Measurements from ENCODE around the gene P3H3.

The P3H3 gene

DNA sequence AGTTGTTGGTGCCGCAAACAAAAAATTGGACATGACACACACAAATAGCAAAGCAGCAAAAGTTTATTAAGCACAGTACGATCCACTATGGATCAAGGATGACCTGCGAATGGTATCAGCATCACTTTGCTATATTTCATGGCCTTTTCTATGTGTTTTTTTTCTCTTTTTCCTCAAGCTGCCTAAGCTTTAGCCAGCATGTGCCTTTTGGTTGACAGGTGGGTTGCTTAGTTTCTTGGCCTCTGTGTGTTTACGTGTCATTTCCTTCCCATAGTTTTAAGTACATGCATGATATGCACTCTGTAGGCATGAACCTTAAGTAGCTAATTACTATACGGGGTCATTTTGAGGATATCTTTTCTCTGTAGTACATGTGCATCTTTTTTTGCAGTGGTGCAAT, 29.1 kb upstream of the P3H3 start:
- no peak for DNase-seq

DNA sequence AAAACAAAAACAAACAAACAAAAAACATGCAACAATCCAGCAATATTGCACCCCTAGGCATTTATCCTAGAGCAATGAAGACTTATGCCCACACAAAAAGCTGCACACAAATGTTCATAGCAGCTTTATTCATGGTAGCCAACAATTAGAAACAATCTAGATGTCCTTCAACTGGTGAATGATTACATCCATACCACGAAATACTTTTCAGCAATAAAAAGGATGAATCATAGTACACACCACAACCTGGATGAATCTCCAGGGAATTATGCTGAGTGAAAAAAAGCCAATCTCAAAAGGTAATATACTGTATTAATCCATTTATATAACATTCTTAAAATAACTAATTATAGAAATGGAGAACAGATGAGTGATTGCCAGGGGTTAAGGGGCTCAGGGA, 21.0 kb upstream of the P3H3 start:
- DNase-seq: no peak

DNA sequence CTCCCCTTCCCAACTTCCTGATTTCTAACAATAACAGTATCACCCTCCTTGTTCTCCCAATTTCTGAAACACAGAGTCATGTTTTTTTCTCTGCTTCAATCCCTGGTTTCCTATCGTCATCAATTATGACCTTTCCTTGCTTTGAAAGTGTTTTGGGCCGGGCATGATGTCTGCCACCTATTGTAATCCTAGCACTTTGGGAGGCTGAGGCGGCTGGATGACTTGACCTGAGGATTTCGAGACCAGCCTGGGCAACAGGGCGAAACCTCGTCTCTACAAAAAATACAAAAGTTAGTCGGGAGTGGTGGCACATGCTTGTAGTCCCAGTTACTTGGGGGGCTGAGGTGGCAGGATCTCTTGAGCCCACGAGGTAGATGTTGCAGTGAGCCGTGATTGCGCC, 19.2 kb upstream of the P3H3 start:
- no peak for DNase-seq

DNA sequence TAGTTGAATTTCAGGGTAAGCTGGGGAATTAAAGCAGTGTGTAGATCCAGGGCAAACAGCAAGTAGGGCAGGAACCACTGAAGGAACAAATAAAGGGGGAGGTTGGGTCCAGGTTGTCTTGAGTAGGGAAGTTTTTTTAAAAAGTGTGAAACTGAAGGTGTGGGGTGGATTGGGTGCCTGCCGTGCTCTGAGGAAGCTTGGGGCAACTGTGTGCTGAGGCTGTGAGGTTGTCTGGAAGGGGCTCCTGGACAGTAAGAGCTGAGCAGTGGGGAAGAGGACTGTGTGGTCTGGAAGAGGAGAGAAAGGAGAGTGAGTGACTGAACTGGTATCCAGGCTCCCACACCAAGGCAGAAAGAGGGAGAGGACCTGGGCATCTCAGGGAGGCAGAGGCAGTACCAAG, 17.4 kb upstream of the P3H3 start:
- no peak for DNase-seq

DNA sequence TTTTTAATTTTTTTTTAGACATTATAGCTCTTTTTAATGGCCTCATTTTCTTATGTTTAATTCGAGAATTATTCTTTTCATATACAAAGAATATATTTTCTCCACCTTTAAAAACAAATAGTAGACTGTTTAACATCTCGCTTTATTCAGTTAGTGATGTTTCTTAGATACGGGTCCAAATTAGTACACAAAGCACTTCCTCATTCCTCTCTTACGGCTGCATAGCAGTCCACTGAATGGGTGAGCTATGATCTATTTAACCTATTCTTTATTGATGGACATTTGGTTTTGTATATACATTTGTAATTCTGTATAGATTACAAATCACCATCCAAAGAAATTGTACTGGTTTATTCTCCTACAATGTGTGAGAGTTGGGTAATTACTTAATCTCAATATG, 14.8 kb upstream of the P3H3 start:
- no peak for DNase-seq

DNA sequence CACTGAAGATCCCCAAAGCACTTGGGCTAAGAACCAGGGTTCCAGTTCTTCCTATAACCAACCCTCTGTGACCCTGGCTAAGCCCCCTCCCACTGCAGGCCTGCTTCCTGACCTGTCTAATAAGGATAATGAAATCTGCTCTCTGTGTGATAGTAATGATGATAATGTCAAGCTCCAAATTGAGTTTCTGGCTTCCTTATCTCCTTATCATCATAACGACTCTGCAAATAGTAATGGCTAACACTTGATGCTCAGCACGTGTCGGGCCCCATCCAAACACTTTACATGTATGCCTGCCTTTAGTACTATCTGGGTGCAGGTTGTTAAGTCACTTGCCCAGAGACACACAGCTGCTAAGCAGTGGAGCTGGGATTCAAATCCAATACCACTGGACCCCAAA, 11.6 kb upstream of the P3H3 start:
- no peak for DNase-seq

DNA sequence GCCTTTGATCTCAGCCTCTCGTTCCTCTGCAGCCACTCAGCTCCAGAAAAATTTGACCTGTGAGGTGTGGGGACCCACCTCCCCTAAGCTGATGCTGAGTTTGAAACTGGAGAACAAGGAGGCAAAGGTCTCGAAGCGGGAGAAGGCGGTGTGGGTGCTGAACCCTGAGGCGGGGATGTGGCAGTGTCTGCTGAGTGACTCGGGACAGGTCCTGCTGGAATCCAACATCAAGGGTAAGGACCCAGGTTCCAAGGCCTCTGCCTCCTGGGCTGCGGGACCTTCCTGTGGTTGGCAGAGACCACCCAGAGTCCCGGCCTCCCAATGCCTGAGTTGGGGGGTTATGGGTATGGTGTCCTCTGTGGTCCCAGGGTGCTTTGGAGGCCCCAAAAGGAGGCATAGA, 11.1 kb upstream of the P3H3 start:
- no peak for DNase-seq

DNA sequence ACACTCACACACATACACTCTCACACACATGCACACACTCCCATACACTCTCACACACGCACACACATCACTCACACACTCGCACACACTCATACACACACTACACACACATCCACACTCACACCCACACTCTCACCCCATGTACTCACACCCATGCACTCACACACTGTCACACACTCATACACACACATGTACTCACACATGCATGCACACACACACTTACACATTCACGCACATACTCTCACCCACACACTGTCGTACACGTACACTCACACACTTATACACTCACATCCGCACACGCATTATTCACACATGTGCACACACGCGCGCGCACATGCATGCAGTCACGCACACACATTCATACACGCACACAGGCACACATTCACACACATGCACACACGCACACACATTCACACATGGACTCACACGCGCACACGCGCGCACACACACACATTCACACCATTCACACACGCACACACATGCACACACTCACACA, 10.5 kb upstream of the P3H3 start:
- DNase-seq: no peak

DNA sequence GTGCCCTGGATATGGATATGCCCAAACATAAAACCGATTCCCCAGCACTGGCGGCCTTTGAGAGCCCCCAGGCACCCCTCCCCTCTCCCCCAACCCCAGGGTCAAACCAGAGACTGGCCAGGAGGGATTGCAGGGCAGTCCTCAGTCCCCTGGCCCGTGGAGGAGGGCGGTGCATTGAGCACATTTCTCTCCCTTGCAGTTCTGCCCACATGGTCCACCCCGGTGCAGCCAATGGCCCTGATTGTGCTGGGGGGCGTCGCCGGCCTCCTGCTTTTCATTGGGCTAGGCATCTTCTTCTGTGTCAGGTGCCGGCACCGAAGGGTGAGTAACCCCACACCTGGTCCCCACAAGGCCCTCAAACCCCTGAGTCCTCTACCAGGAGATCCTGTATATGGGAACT, 10.0 kb upstream of the P3H3 start:
- DNase-seq: no peak

DNA sequence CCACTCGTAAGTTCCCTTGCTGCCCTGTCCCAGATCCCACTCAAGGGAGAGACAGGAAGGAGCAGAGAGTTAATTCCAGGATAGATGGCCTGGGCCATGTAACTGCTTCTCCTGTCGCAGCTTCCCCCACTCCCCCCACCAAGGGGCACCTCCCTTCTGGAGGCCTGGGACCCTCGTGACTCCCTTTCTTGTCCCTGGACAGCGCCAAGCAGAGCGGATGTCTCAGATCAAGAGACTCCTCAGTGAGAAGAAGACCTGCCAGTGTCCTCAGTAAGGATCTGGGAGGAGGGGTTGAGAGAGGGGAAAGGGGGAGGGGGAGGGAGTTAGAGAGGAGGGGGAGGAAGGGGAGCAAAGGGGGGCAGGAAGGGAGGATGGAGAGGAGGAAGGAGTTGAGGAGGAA, 9.6 kb upstream of the P3H3 start:
- no peak for DNase-seq

DNA sequence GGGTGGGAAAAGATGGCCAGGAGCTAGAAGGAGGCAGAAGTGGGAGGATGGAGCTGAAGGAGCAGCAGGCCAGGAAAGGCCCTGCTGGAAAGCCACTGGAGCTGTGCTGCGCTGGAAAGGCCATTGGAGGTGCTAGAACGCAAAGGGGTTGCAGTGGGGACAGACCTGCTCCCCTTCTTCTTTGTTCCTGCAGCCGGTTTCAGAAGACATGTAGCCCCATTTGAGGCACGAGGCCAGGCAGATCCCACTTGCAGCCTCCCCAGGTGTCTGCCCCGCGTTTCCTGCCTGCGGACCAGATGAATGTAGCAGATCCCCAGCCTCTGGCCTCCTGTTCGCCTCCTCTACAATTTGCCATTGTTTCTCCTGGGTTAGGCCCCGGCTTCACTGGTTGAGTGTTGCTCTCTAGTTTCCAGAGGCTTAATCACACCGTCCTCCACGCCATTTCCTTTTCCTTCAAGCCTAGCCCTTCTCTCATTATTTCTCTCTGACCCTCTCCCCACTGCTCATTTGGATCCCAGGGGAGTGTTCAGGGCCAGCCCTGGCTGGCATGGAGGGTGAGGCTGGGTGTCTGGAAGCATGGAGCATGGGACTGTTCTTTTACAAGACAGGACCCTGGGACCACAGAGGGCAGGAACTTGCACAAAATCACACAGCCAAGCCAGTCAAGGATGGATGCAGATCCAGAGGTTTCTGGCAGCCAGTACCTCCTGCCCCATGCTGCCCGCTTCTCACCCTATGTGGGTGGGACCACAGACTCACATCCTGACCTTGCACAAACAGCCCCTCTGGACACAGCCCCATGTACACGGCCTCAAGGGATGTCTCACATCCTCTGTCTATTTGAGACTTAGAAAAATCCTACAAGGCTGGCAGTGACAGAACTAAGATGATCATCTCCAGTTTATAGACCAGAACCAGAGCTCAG, 8.8 kb upstream of the P3H3 start:
- DNase-seq: no peak

DNA sequence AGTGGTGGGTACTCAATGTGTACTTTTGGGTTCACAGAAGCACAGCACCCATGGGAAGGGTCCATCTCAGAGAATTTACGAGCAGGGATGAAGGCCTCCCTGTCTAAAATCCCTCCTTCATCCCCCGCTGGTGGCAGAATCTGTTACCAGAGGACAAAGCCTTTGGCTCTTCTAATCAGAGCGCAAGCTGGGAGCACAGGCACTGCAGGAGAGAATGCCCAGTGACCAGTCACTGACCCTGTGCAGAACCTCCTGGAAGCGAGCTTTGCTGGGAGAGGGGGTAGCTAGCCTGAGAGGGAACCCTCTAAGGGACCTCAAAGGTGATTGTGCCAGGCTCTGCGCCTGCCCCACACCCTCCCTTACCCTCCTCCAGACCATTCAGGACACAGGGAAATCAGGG, 8.0 kb upstream of the P3H3 start:
- no peak for DNase-seq

DNA sequence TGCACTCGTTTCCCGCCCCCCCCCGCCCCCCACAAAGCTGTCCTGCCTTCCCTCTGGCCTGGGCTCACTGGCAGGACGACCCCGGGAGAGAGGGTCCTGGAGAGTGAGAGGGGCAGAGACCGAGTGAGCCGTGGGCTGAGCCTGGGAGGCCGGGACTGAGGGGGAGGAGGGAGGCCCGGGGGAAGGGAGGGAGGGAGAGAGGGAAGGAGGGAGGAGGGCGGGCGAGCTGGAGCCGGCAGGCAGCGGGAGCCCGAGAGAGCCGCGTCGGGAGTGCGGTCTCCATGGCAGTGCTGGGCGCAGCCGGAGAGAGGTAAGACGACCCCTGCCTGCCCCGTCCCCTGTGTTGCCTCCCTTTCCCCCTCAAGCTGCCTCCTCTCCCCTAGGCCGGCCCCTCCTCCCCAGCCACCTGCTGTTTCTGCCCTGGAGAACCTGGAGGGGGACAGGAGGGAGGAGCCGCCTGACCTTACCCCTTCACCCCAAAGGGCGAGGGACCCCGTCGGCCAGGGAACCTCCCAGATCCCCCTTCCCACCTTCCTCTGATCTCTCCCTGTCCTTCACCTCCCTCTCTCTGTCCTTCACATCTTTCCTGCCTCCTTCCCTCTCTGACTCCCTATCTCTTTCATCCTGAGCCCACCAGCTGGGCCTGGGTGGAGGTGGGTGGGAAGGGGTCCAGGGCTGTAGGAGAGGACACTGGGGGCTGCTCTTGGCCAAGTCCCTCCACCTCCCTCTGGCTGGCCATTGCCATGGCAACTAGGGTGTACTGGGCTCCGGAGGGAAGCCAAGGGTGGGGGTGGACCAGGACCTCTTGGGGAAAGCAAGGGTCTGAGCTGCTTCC, 6.4 kb upstream of the P3H3 start, which contains the start of gene GPR162:
Gene GPR162, plus strand, starts transcription at position 231 of the 835 bp plus-strand sequence. CDS start 2,078 bp downstream, outside the sequence.
- DNase-seq: no peak

DNA sequence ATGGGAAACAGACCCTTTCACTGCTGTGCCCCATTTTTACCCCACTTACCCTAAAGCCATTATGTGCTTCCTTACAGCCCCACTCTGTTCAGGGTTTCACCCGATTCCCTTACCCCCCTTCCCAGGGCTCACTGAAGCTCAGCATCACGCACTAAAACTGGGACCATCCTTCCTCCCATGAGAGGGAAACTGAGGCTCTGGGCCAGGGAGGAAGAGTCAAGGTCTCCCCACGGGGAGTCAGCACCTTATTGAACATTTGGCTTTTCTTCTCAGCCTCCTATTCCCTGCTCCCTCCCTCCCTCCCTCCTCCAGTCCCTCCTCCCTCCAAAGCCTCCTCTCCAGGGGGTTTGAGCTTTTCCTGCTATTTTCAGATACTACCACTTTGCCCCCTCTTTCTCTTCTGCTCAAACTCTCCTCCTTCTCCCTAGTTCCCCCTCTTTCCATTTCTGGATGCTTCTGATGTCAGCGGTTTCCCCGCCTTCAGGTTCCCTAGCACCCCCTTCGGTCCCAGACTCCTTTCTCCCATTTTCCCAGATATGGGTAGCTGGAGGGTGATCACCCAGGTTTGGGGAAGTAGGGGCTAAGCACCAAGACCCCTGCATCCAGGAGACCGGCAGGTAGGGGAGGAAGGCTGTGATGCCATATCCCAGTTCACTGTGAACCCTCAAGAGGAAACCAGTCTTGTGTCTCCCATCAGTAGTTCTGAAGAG, 5.6 kb upstream of the P3H3 start:
- DNase-seq: no peak

DNA sequence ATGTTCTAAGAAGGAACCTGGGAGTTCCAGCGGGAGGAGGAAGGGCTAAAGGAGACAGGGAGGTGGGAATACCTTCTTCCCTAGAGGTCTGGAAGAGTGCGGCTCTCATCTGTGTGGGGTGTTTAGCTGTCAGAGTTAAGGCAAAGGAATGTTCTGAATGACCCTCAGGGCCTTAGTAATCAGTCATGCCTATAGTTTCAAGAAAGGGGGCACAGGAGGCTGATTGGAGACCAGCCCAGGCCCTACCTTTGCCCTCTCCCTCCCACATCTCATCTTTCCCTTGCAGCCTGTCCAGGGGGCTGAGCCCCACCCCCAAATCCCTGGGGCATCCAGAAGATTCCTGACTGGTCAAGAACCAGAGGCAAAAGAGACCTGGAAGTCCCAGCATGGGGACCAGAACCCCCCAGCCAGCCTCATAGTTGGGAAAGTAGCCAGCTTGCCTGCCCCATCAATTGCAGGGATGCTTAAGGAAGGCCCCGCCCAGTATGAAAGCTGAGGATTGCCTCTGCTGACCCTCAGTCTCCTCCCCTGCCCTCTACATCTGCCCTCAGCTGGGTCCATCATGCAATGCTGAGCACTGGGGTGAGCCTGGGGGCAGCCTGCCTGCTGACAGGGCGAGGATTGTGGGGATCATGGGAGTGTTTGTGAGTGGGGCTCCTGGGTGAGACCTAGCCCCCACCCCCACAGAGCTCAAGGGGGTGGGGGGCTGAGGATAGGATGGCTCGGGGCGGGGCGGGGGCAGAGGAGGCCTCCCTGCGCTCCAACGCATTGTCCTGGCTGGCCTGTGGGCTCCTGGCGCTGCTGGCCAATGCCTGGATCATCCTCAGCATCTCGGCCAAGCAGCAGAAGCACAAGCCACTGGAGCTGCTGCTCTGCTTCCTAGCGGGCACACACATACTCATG, 4.8 kb upstream of the P3H3 start:
- DNase-seq: no peak

DNA sequence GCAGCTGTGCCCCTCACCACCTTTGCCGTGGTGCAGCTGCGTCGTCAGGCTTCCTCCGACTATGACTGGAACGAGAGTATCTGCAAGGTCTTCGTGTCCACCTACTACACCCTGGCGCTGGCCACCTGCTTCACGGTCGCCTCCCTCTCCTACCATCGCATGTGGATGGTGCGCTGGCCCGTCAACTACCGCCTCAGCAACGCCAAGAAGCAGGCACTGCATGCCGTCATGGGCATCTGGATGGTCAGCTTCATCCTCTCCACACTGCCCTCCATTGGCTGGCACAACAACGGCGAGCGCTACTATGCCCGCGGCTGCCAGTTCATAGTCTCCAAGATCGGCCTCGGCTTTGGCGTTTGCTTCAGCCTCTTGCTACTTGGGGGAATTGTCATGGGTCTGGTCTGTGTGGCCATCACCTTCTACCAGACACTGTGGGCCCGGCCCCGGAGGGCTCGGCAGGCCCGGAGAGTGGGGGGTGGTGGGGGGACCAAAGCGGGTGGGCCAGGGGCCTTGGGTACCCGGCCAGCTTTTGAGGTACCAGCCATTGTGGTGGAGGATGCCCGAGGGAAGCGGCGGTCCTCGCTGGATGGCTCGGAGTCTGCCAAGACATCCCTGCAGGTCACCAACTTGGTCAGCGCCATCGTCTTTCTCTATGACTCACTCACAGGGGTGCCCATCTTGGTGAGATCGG, 4.0 kb upstream of the P3H3 start:
- DNase-seq: no peak

DNA sequence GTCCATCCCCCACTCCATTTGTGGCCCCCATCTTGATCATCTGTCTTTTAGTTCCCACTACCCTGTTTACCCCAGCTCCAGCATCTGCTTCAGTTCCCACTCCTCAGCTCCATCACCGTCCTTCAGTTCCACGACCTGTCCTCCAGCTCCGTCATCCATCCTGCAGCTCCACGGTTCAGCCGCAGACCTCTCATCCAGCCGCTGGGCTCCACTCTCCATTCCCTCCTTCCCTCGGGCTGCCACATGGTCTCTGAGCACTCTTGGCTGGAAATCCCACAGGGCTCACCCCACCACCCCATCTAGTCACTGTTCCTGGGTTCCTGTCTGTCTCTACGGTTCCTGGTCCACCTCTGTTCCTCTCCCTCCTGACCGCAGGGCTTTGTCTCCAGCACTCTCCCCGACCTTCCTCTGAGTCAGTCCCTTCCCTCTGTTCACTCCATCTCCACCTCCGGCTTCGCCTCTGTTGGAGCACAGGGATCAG, 3.3 kb upstream of the P3H3 start:
- no peak for DNase-seq

DNA sequence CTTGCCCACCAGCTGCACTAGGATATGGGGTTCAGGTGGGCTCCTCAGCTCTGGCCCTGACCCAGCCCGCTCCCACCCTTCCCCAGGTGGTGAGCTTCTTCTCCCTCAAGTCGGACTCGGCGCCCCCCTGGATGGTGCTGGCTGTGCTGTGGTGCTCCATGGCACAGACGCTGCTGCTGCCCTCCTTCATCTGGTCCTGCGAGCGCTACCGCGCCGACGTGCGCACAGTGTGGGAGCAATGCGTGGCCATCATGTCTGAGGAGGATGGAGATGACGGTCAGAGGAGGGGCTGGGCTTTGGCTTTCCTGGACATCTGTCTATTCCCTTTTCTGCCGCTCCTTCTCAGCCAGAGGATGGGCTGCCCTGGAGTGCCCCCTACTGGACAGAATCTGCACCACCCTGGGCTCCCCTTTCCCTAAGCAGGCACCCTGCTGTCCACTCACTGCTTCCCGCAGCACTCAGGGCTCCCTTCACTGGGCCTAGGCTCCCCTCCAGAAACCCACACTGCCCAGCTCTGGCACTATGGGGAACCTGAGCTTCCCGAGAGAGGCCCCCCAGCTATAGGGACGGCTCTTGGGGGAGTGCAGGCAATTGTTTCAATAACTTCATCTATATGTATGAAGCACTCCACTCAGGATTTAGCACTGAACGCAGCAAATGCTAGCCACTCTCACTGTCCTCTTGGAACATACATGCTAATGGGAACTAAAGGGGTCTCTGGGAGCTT, 2.6 kb upstream of the P3H3 start:
- peak; percentile 71 for DNase-seq

DNA sequence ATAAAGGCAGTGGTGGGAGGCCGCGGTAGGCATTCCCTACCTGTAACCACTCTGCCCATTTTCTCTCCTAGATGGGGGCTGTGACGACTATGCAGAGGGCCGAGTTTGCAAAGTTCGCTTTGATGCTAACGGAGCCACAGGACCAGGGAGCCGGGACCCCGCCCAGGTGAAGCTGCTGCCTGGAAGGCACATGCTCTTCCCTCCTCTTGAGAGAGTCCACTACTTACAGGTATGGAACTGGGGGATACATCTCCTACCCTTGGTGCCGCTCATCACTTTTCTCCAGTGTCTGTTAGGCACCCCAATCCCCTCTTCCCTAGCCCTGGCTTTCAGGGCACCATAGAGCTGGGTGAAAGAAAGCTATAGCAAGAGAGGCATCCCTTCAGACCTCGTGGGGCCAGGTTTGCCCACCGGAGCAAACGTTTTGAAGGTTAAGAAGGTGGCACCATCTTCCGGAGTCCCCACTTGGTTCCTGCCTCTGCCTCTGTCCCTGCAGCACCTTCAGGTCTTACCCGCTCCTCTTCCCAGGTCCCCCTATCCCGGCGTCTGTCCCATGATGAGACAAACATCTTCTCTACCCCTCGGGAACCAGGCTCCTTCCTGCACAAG, 2.0 kb upstream of the P3H3 start:
- no peak for DNase-seq
